KOPT-K1 (cell line): Measurements from ENCODE around the gene MBNL2.
A peak's percentile ranks its signal among the peaks of the same experiment; 100 is the strongest.
"Not testable (repeated sequence)": the region's sequence is repeated elsewhere in the genome, so short reads cannot be mapped to it uniquely, and the experiment has no call there.

Experiments used
- H3K27ac ChIP-seq: fragments of 200-600 bp; sonication (generic); 2 replicates; pipeline ENCODE4 v1.5.1; 2016; ENCODE audit warnings: antibody characterized with exemption, mild to moderate bottlenecking, low read depth, low read length; ENCODE audit not compliant: poor library complexity, severe bottlenecking
- H3K36me3 ChIP-seq: fragments of 200-600 bp; sonication (generic); 2 replicates; pipeline ENCODE4 v1.5.1; 2017; ENCODE audit warnings: antibody characterized with exemption, mild to moderate bottlenecking, low read length, moderate library complexity; ENCODE audit not compliant: insufficient read depth
- H3K9me3 ChIP-seq: fragments of 200-600 bp; sonication (generic); 2 replicates; pipeline ENCODE4 v1.5.1; 2017; ENCODE audit warnings: antibody characterized with exemption, low read length, mild to moderate bottlenecking; ENCODE audit not compliant: insufficient read depth, poor library complexity, severe bottlenecking

The MBNL2 gene

DNA sequence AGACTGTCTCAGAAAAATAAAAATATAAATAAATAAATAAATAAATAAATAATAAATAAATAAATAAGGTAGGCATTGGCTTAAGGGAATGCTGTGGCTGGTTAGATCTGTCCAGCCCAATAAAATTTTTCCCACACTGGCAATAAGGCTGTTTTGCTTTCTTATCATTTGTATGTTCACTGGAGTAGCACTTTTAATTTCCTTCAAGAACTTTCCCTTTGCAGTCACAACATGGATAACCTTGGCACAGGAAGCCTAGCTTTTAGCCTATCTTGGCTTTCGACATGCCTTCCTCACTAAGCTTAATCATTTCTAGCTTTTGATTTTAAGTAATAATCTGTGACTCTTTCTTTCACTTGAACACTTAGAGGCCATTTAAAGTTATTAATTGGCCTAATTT, 129.9 kb downstream of the MBNL2 start:
- not testable (repeated sequence) for H3K9me3 ChIP-seq, H3K36me3 ChIP-seq, H3K27ac ChIP-seq

- Histone ChIP-seq H3K9me3 (peaks cover 6% of the 10 kb centered on the region), H3K36me3 (peaks cover 6% of the 10 kb centered on the region; the same call in 1 of the 2 replicates), H3K27ac (no peak overlapping the region)
Observed at GRCh38 chr13:97352815-97353214, 130.7 kb downstream of the MBNL2 start.

DNA sequence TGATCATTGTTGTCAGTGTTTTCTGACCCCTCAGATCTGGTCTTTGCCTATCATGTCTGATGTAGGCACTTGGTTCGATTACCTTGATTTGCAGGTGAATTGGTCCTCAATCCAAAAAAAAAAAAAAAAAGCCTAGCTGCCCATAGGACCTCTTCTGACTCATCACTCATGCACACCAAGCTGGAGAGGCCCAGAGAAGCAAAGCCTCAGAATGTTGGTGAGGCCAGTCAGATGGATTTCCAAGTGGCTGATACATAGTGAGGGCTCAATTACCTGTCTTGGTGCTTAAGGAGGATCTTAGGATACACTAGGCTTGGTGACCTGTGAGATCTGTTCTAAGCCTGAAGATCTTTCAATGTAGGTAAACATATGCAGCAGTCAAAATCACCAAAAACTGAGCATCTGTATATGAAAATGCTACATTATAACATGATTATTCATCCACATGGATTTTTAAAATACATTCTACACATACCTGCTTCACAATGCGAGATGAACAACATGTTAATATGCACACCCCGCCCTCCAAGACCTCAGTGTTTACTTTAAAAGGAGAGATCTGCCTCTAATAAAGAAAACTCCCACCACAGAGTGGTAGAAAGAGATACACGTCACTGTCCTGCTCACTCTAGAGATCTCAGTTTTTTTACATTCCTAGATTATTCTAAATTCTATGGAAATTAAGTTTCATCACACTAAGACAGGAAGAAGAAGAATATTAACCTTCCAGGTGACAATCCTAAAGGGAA, 132.0 kb downstream of the MBNL2 start:
- peaks cover 6% of the 10 kb centered on the region for H3K9me3 ChIP-seq
- no peak overlapping the region for H3K27ac ChIP-seq
- H3K36me3 ChIP-seq, result peaks cover 6% of the 10 kb centered on the region; the same call in 1 of the 2 replicates

DNA sequence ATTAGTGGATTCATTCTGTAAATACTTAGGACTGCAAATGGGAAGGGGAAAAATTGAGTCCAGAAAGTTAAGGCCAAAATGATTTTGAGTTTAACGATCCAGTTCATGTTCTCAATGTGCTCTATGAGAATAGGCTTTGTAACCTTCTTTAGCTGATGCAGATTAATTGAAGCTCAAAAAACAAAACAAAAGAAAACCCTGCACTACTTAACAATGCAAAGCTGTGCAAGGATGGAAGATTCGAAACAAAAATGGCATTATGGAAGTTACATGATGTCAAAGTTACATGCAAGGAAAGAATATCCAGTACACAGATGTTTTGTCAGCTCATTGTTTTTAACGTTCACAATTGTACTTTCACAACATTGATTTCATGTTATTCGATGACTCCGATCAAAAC, 132.7 kb downstream of the MBNL2 start:
- peaks cover 1% of the 10 kb centered on the region; the same call in 1 of the 2 replicates for H3K36me3 ChIP-seq
- H3K9me3 ChIP-seq, result peaks cover 6% of the 10 kb centered on the region
- no peak overlapping the region for H3K27ac ChIP-seq

DNA sequence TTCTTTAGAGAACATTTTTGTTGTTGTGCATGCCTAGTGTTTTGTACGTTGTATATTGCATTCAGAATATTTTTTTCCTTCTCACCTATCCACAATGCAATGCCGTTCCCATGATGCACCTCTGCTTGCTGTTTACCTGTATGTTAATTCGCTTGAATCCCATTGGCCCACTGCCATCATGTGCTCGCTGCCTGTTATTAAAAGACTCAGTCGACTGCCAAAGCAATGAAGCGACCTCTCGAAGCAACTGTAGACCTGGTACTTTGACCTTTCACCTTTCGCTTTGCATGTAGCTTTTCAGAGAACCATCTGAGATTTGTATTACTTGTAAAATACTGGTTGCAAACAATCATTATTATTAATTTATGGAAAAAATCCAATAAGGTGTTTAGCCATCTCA, 134.5 kb downstream of the MBNL2 start:
- Histone ChIP-seq H3K9me3 (no peaks in the 10 kb centered on the region), H3K27ac (no peak overlapping the region), H3K36me3 (no peaks in the 10 kb centered on the region)

DNA sequence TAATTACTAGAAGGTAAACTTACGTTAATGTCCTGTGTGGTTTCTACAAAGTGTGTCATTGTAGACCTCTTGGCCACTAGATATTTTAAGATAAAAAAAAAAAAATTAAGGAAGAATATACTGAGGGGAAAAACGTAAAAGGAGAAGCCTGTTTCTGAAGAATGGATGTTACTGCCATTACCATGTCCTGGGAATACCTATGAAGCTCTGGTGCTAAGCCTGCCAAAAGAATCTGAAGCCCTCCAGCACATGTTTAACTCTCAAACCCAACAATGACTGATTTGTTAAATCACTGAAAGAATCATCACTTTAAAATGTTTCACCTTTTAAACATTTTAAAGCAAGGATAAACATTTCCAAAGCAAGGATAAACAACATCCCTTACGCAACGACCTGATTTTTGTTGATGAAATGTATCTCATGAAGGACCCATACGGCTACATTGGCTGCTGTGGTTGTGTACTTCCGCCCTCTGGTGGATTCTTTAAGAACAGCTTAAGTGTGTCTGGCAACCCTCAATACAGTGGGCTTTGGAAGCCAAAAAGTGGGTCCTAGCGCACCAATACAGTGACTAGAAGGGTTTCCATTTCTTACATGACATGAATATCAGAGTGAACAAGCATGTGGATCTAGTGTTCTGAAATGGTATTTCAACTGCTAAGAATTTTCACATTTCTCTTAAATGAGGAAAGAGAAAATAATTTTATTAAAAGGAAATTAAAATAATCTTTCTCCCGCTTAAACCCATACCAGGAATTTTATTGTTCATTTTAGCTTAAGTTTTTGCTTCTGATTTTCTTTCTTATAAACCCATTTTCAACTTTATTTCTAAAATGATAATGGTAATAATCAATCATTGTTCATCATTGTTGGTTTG, 137.3 kb downstream of the MBNL2 start:
- H3K36me3 ChIP-seq, result no peaks in the 10 kb centered on the region
- no peak overlapping the region for H3K27ac ChIP-seq
- H3K9me3 ChIP-seq, result no peaks in the 10 kb centered on the region

- no peak overlapping the region for H3K27ac ChIP-seq
- H3K9me3 ChIP-seq, result no peaks in the 10 kb centered on the region
- no peaks in the 10 kb centered on the region for H3K36me3 ChIP-seq
Observed at GRCh38 chr13:97360610-97361009, 138.5 kb downstream of the MBNL2 start.

DNA sequence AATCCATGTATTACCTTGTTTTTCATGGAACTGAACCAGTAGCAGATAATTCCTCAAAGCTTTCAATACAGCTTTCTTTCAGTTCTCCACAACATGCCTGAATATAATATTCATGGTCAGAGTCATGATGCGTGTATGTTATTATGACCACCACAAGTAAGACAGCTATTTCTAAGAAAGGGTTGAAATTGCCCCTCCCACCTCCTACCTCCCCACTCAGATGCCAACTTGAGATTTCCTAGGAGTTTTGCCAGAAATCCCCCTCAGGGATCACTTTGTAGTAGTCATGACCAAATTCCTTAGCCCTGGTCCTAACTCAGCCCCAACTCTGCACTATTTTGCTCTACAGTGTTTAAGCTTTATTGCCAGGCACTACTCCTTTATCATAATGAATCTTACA, 141.9 kb downstream of the MBNL2 start:
- Histone ChIP-seq H3K36me3 (no peaks in the 10 kb centered on the region), H3K27ac (no peak overlapping the region), H3K9me3 (no peaks in the 10 kb centered on the region)

DNA sequence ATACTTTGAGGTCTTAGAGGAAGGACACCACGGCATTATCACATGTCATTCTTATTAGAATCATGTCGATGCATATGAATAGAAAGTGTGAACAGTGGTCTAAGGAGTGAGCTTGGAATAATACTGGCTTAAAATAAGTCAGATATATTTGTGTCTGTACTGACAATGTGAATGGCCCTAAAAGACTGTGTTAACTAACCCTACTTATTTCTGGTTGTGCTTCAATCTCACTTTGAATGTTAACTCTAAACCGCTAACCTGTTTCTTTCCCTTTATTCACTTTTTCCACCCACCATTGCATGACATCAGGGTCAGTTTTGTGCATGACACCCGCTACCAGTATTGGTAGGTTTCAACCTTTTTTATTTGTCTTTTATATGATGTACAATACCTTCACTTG, 142.7 kb downstream of the MBNL2 start:
- Histone ChIP-seq H3K27ac (no peak overlapping the region), H3K9me3 (no peaks in the 10 kb centered on the region), H3K36me3 (no peaks in the 10 kb centered on the region)

GRCh38 chr13:97366172-97366688, 144.1 kb downstream of the MBNL2 start:
- no peaks in the 10 kb centered on the region for H3K36me3 ChIP-seq
- no peaks in the 10 kb centered on the region for H3K9me3 ChIP-seq
- H3K27ac ChIP-seq, result no peak overlapping the region

DNA sequence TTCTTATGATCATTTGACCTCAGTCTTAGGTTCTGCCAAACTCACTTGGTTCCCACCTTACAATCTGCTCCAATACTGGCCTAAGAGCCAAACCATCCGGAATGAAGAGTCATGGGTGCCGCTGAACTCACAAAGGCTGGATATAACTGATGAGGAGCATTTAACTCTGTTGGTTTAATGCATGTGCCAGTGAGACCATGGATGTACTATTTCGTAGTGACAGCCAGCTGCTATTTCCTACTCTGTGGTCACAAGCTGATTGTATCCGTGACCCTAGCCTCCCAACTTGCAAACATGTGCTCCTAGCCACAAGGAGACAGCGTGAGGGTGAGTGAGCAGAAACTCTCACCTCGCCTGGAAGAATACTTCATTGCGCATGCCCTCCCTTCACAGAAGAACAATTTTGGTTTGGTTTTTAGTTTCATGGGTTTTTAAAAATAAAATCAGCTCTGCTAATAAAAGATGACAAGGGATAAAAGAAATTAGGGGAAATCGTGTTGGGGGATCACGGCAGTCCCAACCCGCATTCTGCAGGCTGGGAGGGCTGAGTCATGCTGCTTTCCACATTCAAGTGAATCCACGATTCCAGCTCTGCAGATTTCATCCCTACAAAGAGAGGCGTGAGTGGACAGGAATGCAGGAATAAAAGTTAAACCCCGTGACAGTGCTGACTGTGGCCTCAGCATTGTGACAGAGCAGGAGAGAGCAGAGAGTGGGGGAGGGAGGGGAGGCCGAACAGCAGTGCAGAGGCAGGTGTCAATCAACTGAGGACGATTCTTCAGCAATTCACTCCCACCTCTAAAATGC, 145.1 kb downstream of the MBNL2 start:
- Histone ChIP-seq H3K27ac (no peak overlapping the region), H3K9me3 (no peaks in the 10 kb centered on the region), H3K36me3 (no peaks in the 10 kb centered on the region)

DNA sequence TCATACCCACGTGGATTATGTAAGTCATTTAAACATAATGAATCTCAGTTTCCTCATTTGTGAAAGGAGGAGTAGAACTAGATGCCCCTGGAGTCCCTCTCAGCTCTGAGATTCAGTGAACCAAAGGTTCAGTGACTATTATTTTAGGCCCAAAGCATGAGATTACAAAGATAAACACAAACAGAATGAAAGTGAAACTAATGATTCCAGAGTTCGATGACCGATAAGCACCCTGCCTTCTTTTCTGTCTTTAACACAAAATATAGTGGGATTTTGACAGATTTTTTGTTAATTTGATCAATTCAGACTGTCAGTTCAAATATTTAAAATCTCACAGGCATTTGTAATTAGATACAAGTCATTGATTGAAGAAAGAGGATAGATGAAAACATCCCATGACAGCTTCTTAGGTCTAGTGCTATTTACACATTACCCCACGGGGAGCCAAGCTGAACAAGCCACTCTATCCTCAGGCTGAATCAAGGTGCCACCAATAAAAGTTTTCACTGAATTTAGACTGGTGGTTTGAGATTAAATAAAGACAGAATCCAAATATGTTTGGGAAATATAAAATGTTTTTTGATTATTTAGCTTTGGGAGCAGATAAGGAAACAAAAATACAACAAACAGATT, 147.2 kb downstream of the MBNL2 start:
- Histone ChIP-seq H3K27ac (peak overlapping the region; percentile 70), H3K36me3 (no peaks in the 10 kb centered on the region), H3K9me3 (no peaks in the 10 kb centered on the region)

- peaks cover 4% of the 10 kb centered on the region; the same call in 1 of the 2 replicates for H3K36me3 ChIP-seq
- no peak overlapping the region for H3K27ac ChIP-seq
- H3K9me3 ChIP-seq, result no peaks in the 10 kb centered on the region
Observed at GRCh38 chr13:97371486-97372109, 149.5 kb downstream of the MBNL2 start.

- Histone ChIP-seq H3K9me3 (no peaks in the 10 kb centered on the region), H3K36me3 (peaks cover 4% of the 10 kb centered on the region; the same call in 1 of the 2 replicates), H3K27ac (no peak overlapping the region)
Observed at GRCh38 chr13:97372936-97373335, 150.8 kb downstream of the MBNL2 start.
